Measurements from ENCODE around the gene COQ7. TPM values are rescaled to one million over a fixed set of nuclear protein-coding genes. Genes with fewer than 3 reads are reported as not detected.

The COQ7 gene
- total RNA-seq, result 45.4 TPM
- long read RNA-seq, transcript COQ7-201 (6 exons, 2,657 nt), result major isoform, 37 of 49 reads
- long read RNA-seq, partial matches to known transcripts, result 1 of 49 reads
- long read RNA-seq, other reads (novel, unspliced or antisense), result 6 of 49 reads

GRCh38 chr16:19067349-19068236 lies at the start of gene COQ7:
COQ7 (plus strand) TSS chr16:19067614; CDS start chr16:19067665, 51 bp downstream.
- H3K27me3 ChIP-seq (ENCODE audit: low read depth), result no peaks in the 10 kb centered on the region
- intact Hi-C loops (cut with micrococcal nuclease), result loop anchor here (10.0 kb wide), 1 partner anchor 103 kb away; no protein-coding TSS in a partner anchor
- H3K4me1 ChIP-seq, result peaks cover 29% of the 10 kb centered on the region
- peak within 1 kb of the TSS; percentile 82 for H3K4me3 ChIP-seq
- H3K36me3 ChIP-seq, result peaks cover 4% of the 10 kb centered on the region
- DNase-seq, result peak; percentile 98
- H3K27ac ChIP-seq (replicated peaks), result peak within 1 kb of the TSS; percentile 100
- no peaks in the 10 kb centered on the region for H3K9me3 ChIP-seq (replicated peaks)
- no peak for TF ChIP-seq CTCF (IDR thresholded peaks at IDR 0.05; ENCODE audit: borderline replicate concordance)

GRCh38 chr16:19020689-19021088 lies 46.7 kb upstream of the COQ7 start:
- no peak for DNase-seq
- H3K9me3 ChIP-seq (replicated peaks), result peaks cover 6% of the 10 kb centered on the region
- peaks cover 14% of the 10 kb centered on the region for H3K36me3 ChIP-seq
- no peak overlapping the region for H3K4me3 ChIP-seq
- H3K4me1 ChIP-seq, result no peaks in the 10 kb centered on the region
- no peaks in the 10 kb centered on the region for H3K27me3 ChIP-seq (ENCODE audit: low read depth)
- intact Hi-C loops (cut with micrococcal nuclease), result no loop called here
- no peak overlapping the region for H3K27ac ChIP-seq (replicated peaks)
- TF ChIP-seq CTCF (IDR thresholded peaks at IDR 0.05; ENCODE audit: borderline replicate concordance), result no peak

- intact Hi-C loops (cut with micrococcal nuclease), result no loop called here
- no peaks in the 10 kb centered on the region for H3K27me3 ChIP-seq (ENCODE audit: low read depth)
- no peak for TF ChIP-seq CTCF (IDR thresholded peaks at IDR 0.05; ENCODE audit: borderline replicate concordance)
Measured at GRCh38 chr16:19021747-19022146, 45.7 kb upstream of the COQ7 start.

GRCh38 chr16:19027416-19027815 lies 40.0 kb upstream of the COQ7 start:
- intact Hi-C loops (cut with micrococcal nuclease), result no loop called here
- Histone ChIP-seq H3K27me3 (ENCODE audit: low read depth) (no peaks in the 10 kb centered on the region), H3K27ac (replicated peaks) (peak overlapping the region; percentile 38), H3K9me3 (replicated peaks) (no peaks in the 10 kb centered on the region), H3K36me3 (peaks cover 6% of the 10 kb centered on the region), H3K4me3 (no peak overlapping the region), H3K4me1 (peaks cover 6% of the 10 kb centered on the region)
- no peak for DNase-seq
- no peak for TF ChIP-seq CTCF (IDR thresholded peaks at IDR 0.05; ENCODE audit: borderline replicate concordance)

More at GRCh38 chr16:19021747-19022146, 45.7 kb upstream of the COQ7 start:
- Histone ChIP-seq H3K27ac (replicated peaks) (no peak overlapping the region), H3K4me1 (no peaks in the 10 kb centered on the region), H3K36me3 (peaks cover 14% of the 10 kb centered on the region), H3K4me3 (no peak overlapping the region), H3K9me3 (replicated peaks) (peaks cover 6% of the 10 kb centered on the region)
- DNase-seq, result no peak

GRCh38 chr16:19029980-19030379 lies 37.4 kb upstream of the COQ7 start:
- Histone ChIP-seq H3K36me3 (no peaks in the 10 kb centered on the region), H3K4me1 (peaks cover 6% of the 10 kb centered on the region), H3K4me3 (no peak overlapping the region), H3K27me3 (ENCODE audit: low read depth) (no peaks in the 10 kb centered on the region), H3K9me3 (replicated peaks) (peaks cover 3% of the 10 kb centered on the region), H3K27ac (replicated peaks) (peak overlapping the region; percentile 64)
- no peak for DNase-seq
- intact Hi-C loops (cut with micrococcal nuclease), result no loop called here
- TF ChIP-seq CTCF (IDR thresholded peaks at IDR 0.05; ENCODE audit: borderline replicate concordance), result no peak

Data from left ventricle myocardium inferior (tissue), 1 donor.